Caco-2 (cell line): ENCODE measurements around the gene IQCK. TPM values are rescaled to one million over a fixed set of nuclear protein-coding genes. Genes with fewer than 3 reads are reported as not detected.

Source experiments
- BruUV-seq: library from RNA; stranded (reverse); fragments of 400-500 nt; replicated peaks from 2 replicates; lab custom pipeline; 2021; lab: Mats Ljungman, UMichigan
- CTCF ChIA-PET: fragments of 300-600 bp; sonication (Branson Sonifier 250); formaldehyde crosslinking; loops from one replicate; lab custom pipeline; 2022; ENCODE audit warnings: antibody characterized with exemption; lab: Charles Lee
- POLR2A ChIA-PET: fragments of 300-600 bp; sonication (Branson Sonifier 250); formaldehyde crosslinking; loops from one replicate; lab custom pipeline; 2022; ENCODE audit warnings: antibody characterized with exemption; lab: Charles Lee
- DNase-seq, 2 experiments: peaks; one replicate each; pipeline versions ENCODE4 v3.0.0 to v3.0.0-alpha.2; 2020 to 2022
- H3K27me3 ChIP-seq: replicated peaks from 2 replicates; pipeline ENCODE4 v1.6.0; 2011; ENCODE audit warnings: low read length; ENCODE audit not compliant: control insufficient read depth, insufficient read depth
- H3K36me3 ChIP-seq: 2 replicates; pipeline ENCODE4 v1.5.1; 2011; ENCODE audit warnings: low read length; ENCODE audit not compliant: control insufficient read depth, insufficient read depth
- H3K4me1 ChIP-seq: fragments of 250-450 bp; sonication (Bioruptor Pico); 2 replicates; pipeline ENCODE4 v1.5.1; 2020; ENCODE audit warnings: mild to moderate bottlenecking
- H3K4me3 ChIP-seq: 2 replicates; pipeline ENCODE4 v1.5.1; 2011; ENCODE audit warnings: low read depth, mild to moderate bottlenecking, control low read depth, low read length
- H3K9me3 ChIP-seq: fragments of 250-450 bp; sonication (Bioruptor Pico); 2 replicates; pipeline ENCODE4 v1.5.1; 2020; ENCODE audit warnings: mild to moderate bottlenecking, moderate library complexity
- H3K27ac Mint-ChIP-seq: one replicate; pipeline ENCODE4 v1.8.0; 2022; ENCODE audit warnings: mixed read lengths; ENCODE audit not compliant: unreplicated experiment
- H3K27me3 Mint-ChIP-seq: one replicate; pipeline ENCODE4 v1.8.0; 2022; ENCODE audit warnings: mixed read lengths; ENCODE audit not compliant: insufficient read depth, unreplicated experiment
- H3K36me3 Mint-ChIP-seq: one replicate; pipeline ENCODE4 v1.8.0; 2022; ENCODE audit warnings: mild to moderate bottlenecking, mixed read lengths; ENCODE audit not compliant: insufficient read depth, unreplicated experiment
- H3K4me1 Mint-ChIP-seq: one replicate; pipeline ENCODE4 v1.8.0; 2022; ENCODE audit warnings: low read depth, mixed read lengths; ENCODE audit not compliant: unreplicated experiment
- H3K4me3 Mint-ChIP-seq: one replicate; pipeline ENCODE4 v1.8.0; 2022; ENCODE audit warnings: mild to moderate bottlenecking, moderate library complexity, mixed read lengths; ENCODE audit not compliant: unreplicated experiment
- H3K9me3 Mint-ChIP-seq: one replicate; pipeline ENCODE4 v1.8.0; 2022; ENCODE audit warnings: mixed read lengths; ENCODE audit not compliant: unreplicated experiment
- intact Hi-C: fragments of 100-400 bp; cut with micrococcal nuclease; formaldehyde crosslinking; loops from one replicate; pipeline ENCODE4 v1.10.0; 2022; ENCODE audit not compliant: unreplicated experiment
- total RNA-seq: library from RNA; stranded (reverse); gene quantifications from 2 replicates; pipeline ENCODE4 v1.2.3, GENCODE V29; 2022
- TF ChIP-seq, protein P1 (sequence below), 2 experiments: fragments of 200-600 bp in 1 of 2; IDR thresholded peaks; 1 replicate in 1 of 2; 2 replicates in 1 of 2; pipeline versions ENCODE4 v1.5.1 to v1.8.0; 2011 to 2022; ENCODE audit warnings: antibody characterized with exemption in 1 of 2, control low read depth in 1 of 2, inconsistent platforms in 1 of 2, low read depth in 1 of 2, low read length in 1 of 2, mild to moderate bottlenecking in 1 of 2, moderate library complexity in 1 of 2; ENCODE audit not compliant: insufficient read depth in 1 of 2, severe bottlenecking in 1 of 2, unreplicated experiment in 1 of 2

The IQCK gene
- total RNA-seq, 1 experiment from 2014 or later, result 2.0 TPM

GRCh38 chr16:19859603-19860002 lies 141.5 kb downstream of the IQCK start:
- Mint-ChIP-seq H3K9me3 (no peaks in the 10 kb centered on the region), H3K36me3 (peaks cover 6% of the 10 kb centered on the region), H3K27ac (no peak overlapping the region), H3K4me3 (no peak overlapping the region), H3K27me3 (no peaks in the 10 kb centered on the region), H3K4me1 (no peaks in the 10 kb centered on the region)
- Histone ChIP-seq H3K27me3 (no peaks in the 10 kb centered on the region), H3K4me1 (no peaks in the 10 kb centered on the region), H3K36me3 (no peaks in the 10 kb centered on the region), H3K4me3 (no peak overlapping the region), H3K9me3 (no peaks in the 10 kb centered on the region)
- no peak for DNase-seq
- intact Hi-C loops, result no loop called here
- ChIA-PET CTCF (no interaction called here), POLR2A (no interaction called here)
- TF ChIP-seq, protein P1, sequence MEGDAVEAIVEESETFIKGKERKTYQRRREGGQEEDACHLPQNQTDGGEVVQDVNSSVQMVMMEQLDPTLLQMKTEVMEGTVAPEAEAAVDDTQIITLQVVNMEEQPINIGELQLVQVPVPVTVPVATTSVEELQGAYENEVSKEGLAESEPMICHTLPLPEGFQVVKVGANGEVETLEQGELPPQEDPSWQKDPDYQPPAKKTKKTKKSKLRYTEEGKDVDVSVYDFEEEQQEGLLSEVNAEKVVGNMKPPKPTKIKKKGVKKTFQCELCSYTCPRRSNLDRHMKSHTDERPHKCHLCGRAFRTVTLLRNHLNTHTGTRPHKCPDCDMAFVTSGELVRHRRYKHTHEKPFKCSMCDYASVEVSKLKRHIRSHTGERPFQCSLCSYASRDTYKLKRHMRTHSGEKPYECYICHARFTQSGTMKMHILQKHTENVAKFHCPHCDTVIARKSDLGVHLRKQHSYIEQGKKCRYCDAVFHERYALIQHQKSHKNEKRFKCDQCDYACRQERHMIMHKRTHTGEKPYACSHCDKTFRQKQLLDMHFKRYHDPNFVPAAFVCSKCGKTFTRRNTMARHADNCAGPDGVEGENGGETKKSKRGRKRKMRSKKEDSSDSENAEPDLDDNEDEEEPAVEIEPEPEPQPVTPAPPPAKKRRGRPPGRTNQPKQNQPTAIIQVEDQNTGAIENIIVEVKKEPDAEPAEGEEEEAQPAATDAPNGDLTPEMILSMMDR (IDR thresholded peaks at IDR 0.05; ENCODE audit: insufficient read depth in 1 of 2, low read depth in 1 of 2, low read length in 1 of 2, severe bottlenecking in 1 of 2, unreplicated experiment in 1 of 2), result no peak
- BruUV-seq, result no TSS peak

- TF ChIP-seq, protein P1 (IDR thresholded peaks at IDR 0.05; ENCODE audit: insufficient read depth in 1 of 2, low read depth in 1 of 2, low read length in 1 of 2, severe bottlenecking in 1 of 2, unreplicated experiment in 1 of 2), result no peak
- H3K27ac Mint-ChIP-seq, result no peak overlapping the region
- POLR2A ChIA-PET, result no interaction called here
Measured at GRCh38 chr16:19860166-19861041, 142.3 kb downstream of the IQCK start.

GRCh38 chr16:19861133-19861532 lies 143.1 kb downstream of the IQCK start:
- H3K4me3 ChIP-seq, result no peak overlapping the region
- no peaks in the 10 kb centered on the region for H3K4me1 Mint-ChIP-seq

More at GRCh38 chr16:19860166-19861041, 142.3 kb downstream of the IQCK start:
- H3K4me1 Mint-ChIP-seq, result no peaks in the 10 kb centered on the region
- no peaks in the 10 kb centered on the region for H3K27me3 Mint-ChIP-seq
- Histone ChIP-seq H3K4me3 (no peak overlapping the region), H3K9me3 (no peaks in the 10 kb centered on the region), H3K4me1 (no peaks in the 10 kb centered on the region), H3K27me3 (no peaks in the 10 kb centered on the region), H3K36me3 (no peaks in the 10 kb centered on the region)
- no peak for DNase-seq
- H3K36me3 Mint-ChIP-seq, result peaks cover 6% of the 10 kb centered on the region
- H3K9me3 Mint-ChIP-seq, result no peaks in the 10 kb centered on the region
- intact Hi-C loops, result no loop called here
- BruUV-seq, result no TSS peak
- CTCF ChIA-PET, result interaction anchor here (0.7 kb wide), 1 partner anchor 440 kb away, joined by 4 read pairs; no protein-coding TSS in a partner anchor
- H3K4me3 Mint-ChIP-seq, result no peak overlapping the region

More at GRCh38 chr16:19861133-19861532, 143.1 kb downstream of the IQCK start:
- H3K9me3 Mint-ChIP-seq, result no peaks in the 10 kb centered on the region
- no peak for DNase-seq
- H3K4me1 ChIP-seq, result no peaks in the 10 kb centered on the region
- BruUV-seq, result no TSS peak
- no peak overlapping the region for H3K4me3 Mint-ChIP-seq
- no peaks in the 10 kb centered on the region for H3K9me3 ChIP-seq
- H3K27me3 ChIP-seq, result no peaks in the 10 kb centered on the region
- no peaks in the 10 kb centered on the region for H3K27me3 Mint-ChIP-seq
- POLR2A ChIA-PET, result no interaction called here
- H3K36me3 ChIP-seq, result no peaks in the 10 kb centered on the region
- CTCF ChIA-PET, result interaction anchor here (0.7 kb wide), 1 partner anchor 439 kb away, joined by 4 read pairs; no protein-coding TSS in a partner anchor
- H3K36me3 Mint-ChIP-seq, result peaks cover 6% of the 10 kb centered on the region
- no peak overlapping the region for H3K27ac Mint-ChIP-seq
- intact Hi-C loops, result no loop called here
- TF ChIP-seq, protein P1 (IDR thresholded peaks at IDR 0.05; ENCODE audit: insufficient read depth in 1 of 2, low read depth in 1 of 2, low read length in 1 of 2, severe bottlenecking in 1 of 2, unreplicated experiment in 1 of 2), result no peak
